KMS-11 (cell line): ENCODE measurements around the gene CLASRP.

Source experiments
- H2AFZ ChIP-seq: fragments of 200-600 bp; sonication (generic); 2 replicates; pipeline ENCODE4 v1.6.1; 2016; ENCODE audit warnings: antibody characterized with exemption, mixed run types, low read depth
- H3K27ac ChIP-seq: fragments of 200-600 bp; sonication (generic); 2 replicates; pipeline ENCODE4 v1.6.1; 2016; ENCODE audit warnings: mild to moderate bottlenecking, mixed run types
- H3K27me3 ChIP-seq: fragments of 200-600 bp; sonication (generic); 2 replicates; pipeline ENCODE4 v1.6.1; 2017; ENCODE audit warnings: mild to moderate bottlenecking, low read depth, mixed run types, moderate library complexity; ENCODE audit not compliant: insufficient read depth
- H3K36me3 ChIP-seq: fragments of 200-600 bp; sonication (generic); 2 replicates; pipeline ENCODE4 v1.6.1; 2017; ENCODE audit warnings: mild to moderate bottlenecking, mixed run types; ENCODE audit not compliant: insufficient read depth
- H3K4me1 ChIP-seq: fragments of 200-600 bp; sonication (generic); 2 replicates; pipeline ENCODE4 v1.6.1; 2016; ENCODE audit warnings: mild to moderate bottlenecking, low read depth, mixed run types; ENCODE audit not compliant: poor library complexity, severe bottlenecking
- H3K4me2 ChIP-seq: fragments of 200-600 bp; sonication (generic); 2 replicates; pipeline ENCODE4 v1.7.0; 2016; ENCODE audit warnings: mild to moderate bottlenecking, mixed run types
- H3K4me3 ChIP-seq: fragments of 200-600 bp; sonication (generic); IDR thresholded peaks from 2 replicates; pipeline ENCODE4 v1.6.1; 2017; ENCODE audit warnings: low read depth, low read length, mixed read lengths; ENCODE audit not compliant: insufficient read depth
- H3K79me2 ChIP-seq: fragments of 200-600 bp; sonication (generic); 2 replicates; pipeline ENCODE4 v1.6.1; 2016; ENCODE audit warnings: low read depth, mixed run types; ENCODE audit not compliant: insufficient read depth
- H3K9ac ChIP-seq: fragments of 200-600 bp; sonication (generic); 2 replicates; pipeline ENCODE4 v1.6.1; 2016; ENCODE audit warnings: mild to moderate bottlenecking, mixed run types
- H4K20me1 ChIP-seq: fragments of 200-600 bp; sonication (generic); 2 replicates; pipeline ENCODE4 v1.6.1; 2016; ENCODE audit warnings: mild to moderate bottlenecking, mixed run types; ENCODE audit not compliant: insufficient read depth
- CTCF ChIP-seq: fragments of 200-600 bp; sonication (generic); conservative IDR thresholded peaks from 2 replicates; pipeline ENCODE4 v1.6.1; 2017; ENCODE audit warnings: low read depth, mild to moderate bottlenecking, antibody characterized with exemption, low read length, moderate library complexity, mixed read lengths

Gene CLASRP

GRCh38 chr19:45019187-45019586 is 19.7 kb upstream of the CLASRP start:
- Histone ChIP-seq H3K36me3 (no peaks in the 10 kb centered on the region), H3K4me2 (no peak overlapping the region), H3K4me1 (peaks cover 47% of the 10 kb centered on the region), H3K9ac (no peak overlapping the region), H3K79me2 (no peaks in the 10 kb centered on the region), H3K27ac (peak overlapping the region; percentile 1; the same call in 1 of the 2 replicates), H2AFZ (no peak overlapping the region), H3K27me3 (no peaks in the 10 kb centered on the region), H4K20me1 (no peaks in the 10 kb centered on the region), H3K4me3 (no peak overlapping the region)
- TF ChIP-seq CTCF: no peak

GRCh38 chr19:45020071-45020470 is 18.8 kb upstream of the CLASRP start:
- H3K27me3 ChIP-seq: no peaks in the 10 kb centered on the region
- H3K9ac ChIP-seq: no peak overlapping the region
- no peak overlapping the region for H3K4me2 ChIP-seq
- H3K4me3 ChIP-seq: no peak overlapping the region
- no peak overlapping the region for H3K27ac ChIP-seq
- H3K79me2 ChIP-seq: no peaks in the 10 kb centered on the region
- TF ChIP-seq CTCF: no peak
- H3K4me1 ChIP-seq: peaks cover 38% of the 10 kb centered on the region
- no peaks in the 10 kb centered on the region for H3K36me3 ChIP-seq
- no peaks in the 10 kb centered on the region for H4K20me1 ChIP-seq
- H2AFZ ChIP-seq: no peak overlapping the region

GRCh38 chr19:45021971-45022370 is 16.9 kb upstream of the CLASRP start:
- Histone ChIP-seq H3K36me3 (no peaks in the 10 kb centered on the region), H3K27ac (no peak overlapping the region), H3K4me3 (no peak overlapping the region), H3K4me1 (peaks cover 22% of the 10 kb centered on the region), H4K20me1 (no peaks in the 10 kb centered on the region), H3K27me3 (no peaks in the 10 kb centered on the region), H3K4me2 (no peak overlapping the region), H2AFZ (no peak overlapping the region), H3K79me2 (no peaks in the 10 kb centered on the region), H3K9ac (no peak overlapping the region)
- no peak for TF ChIP-seq CTCF

GRCh38 chr19:45023048-45023447 is 15.8 kb upstream of the CLASRP start:
- H3K9ac ChIP-seq: no peak overlapping the region
- no peak overlapping the region for H2AFZ ChIP-seq
- peaks cover 11% of the 10 kb centered on the region for H3K4me1 ChIP-seq
- H3K27ac ChIP-seq: no peak overlapping the region
- H3K4me3 ChIP-seq: no peak overlapping the region
- no peaks in the 10 kb centered on the region for H3K27me3 ChIP-seq
- H3K36me3 ChIP-seq: no peaks in the 10 kb centered on the region
- H3K4me2 ChIP-seq: no peak overlapping the region
- no peak for TF ChIP-seq CTCF
- no peaks in the 10 kb centered on the region for H4K20me1 ChIP-seq
- no peaks in the 10 kb centered on the region for H3K79me2 ChIP-seq
